GM18873 (cell line): ENCODE measurements around the gene AASS.
"Not testable (repeated sequence)": the region's sequence is repeated elsewhere in the genome, so short reads cannot be mapped to it uniquely, and the experiment has no call there.

Experiments
- ATAC-seq: cut with Tn5 transposase; IDR thresholded peaks from one replicate; pipeline ENCODE4 v1.9.1; 2021; ENCODE audit warnings: mild to moderate bottlenecking, moderate library complexity, moderate number of reproducible peaks; ENCODE audit not compliant: unreplicated experiment, low FRiP score

AASS gene

GRCh38 chr7:122143751-122144711 is at the start of gene AASS:
AASS (minus strand) TSS chr7:122144249; CDS start chr7:122133726, 10,523 bp downstream.
- ATAC-seq, result peak; percentile 100

- no peak for ATAC-seq
Measured at GRCh38 chr7:122188785-122189184, 44.7 kb upstream of the AASS start.

DNA sequence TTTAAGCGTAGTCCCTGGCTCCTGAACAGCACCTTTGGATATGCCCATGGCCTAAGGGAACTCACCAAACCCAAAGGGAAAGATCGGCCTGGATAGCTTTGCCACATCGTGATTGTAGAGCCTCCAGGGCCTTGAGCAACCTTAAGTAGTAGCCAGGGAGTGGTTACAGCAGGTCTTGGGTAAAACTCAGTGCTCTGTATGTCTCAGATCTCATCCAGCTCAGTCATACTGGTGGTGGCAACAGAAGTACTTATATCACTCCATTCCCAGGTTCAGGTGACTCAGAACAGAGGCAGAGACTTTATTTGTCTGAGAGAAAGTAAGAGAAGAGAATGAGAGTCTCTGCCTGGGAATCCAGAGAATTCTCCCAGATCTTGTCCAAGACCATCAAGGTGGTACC is 39.1 kb upstream of the AASS start:
- ATAC-seq, result no peak

DNA sequence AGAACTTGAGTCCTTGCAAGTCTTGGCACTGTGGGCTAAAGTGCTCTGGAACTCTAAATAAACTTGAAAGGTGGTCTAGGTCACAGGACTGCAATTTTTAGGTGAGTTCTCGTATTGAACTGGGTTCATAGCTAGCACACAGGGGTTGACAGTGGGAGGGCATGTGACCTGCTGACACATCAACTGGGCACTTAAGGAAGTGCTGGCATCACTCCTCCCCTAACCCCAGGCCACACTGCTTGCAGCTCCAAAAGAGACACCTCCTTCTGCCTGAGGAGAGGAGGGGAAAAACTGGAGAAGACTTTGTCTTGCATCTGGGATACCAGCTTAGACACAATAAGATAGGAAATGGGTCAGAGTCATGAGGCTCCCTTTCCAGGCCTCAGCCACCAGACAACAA is 38.0 kb upstream of the AASS start:
- ATAC-seq, result no peak

- not testable (repeated sequence) for ATAC-seq
Measured at GRCh38 chr7:122172144-122172543, 28.1 kb upstream of the AASS start.

DNA sequence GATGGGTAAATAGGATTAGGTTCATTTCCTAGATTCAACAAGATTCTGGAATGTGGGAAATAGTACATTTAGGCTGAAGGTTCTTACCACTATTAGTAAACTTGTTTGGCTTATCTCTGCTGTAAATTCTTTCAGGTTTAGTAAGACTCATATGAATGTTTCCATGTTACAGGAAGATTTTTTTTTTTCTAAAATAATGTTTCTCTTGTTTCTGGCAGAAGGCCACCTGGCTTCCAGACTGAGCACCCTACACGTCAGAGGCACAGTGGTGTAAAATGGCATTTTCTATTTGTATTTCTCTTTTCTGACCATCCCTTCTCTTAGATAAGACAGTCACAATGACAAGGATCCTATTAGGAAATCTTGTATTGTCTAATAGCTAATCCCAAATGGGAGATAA is 22.7 kb upstream of the AASS start:
- no peak for ATAC-seq

- ATAC-seq, result no peak
Measured at GRCh38 chr7:122166275-122166674, 22.2 kb upstream of the AASS start.

- ATAC-seq, result no peak
Measured at GRCh38 chr7:122161628-122162027, 17.6 kb upstream of the AASS start.

DNA sequence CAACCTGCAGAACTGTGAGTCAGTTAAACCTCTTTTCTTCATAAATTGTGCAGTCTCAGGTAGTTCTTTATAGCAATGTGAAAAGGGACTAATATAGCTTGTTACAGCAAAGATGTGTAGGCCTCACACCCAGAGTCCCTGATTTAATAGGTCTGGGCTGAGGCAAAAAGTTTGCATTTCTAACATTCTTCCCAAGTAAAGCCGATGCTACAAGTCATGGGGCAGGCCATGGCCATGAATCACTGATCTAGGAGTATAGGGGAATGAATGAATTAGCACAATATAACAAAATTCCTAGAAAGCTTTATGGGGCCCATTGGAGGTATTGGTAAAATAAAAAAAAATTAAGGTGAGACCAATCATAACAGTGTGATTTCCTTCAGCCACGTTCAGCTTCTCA is 11.5 kb upstream of the AASS start:
- ATAC-seq, result no peak

- ATAC-seq, result no peak
Measured at GRCh38 chr7:122148878-122149277, 4.8 kb upstream of the AASS start.

GRCh38 chr7:122148081-122148480 is 4.0 kb upstream of the AASS start:
- ATAC-seq, result no peak

- no peak for ATAC-seq
Measured at GRCh38 chr7:122145937-122146645, 2.0 kb upstream of the AASS start.

- no peak for ATAC-seq
Measured at GRCh38 chr7:122143376-122143750, 686 bp downstream of the AASS start.

DNA sequence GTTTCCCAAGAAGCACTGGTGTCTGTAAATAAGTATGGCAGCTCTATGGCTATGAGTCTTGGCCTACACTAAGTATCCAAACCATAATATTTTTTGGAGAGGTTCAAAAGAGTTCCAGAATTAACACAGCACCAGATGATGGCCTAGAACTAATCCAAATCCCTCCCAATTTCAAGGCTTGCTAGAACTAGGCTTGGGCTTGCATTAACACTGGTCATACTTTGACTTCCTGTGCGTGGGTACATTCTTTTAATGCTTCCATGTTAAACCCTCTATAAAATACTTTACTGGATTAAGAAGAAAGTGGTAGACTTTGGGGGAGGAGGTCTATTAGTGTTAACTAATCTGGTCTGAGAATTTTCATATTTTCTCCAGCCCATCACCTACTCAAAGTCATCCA is 3.1 kb downstream of the AASS start:
- no peak for ATAC-seq

GRCh38 chr7:122137251-122138077 is 6.6 kb downstream of the AASS start:
- no peak for ATAC-seq

DNA sequence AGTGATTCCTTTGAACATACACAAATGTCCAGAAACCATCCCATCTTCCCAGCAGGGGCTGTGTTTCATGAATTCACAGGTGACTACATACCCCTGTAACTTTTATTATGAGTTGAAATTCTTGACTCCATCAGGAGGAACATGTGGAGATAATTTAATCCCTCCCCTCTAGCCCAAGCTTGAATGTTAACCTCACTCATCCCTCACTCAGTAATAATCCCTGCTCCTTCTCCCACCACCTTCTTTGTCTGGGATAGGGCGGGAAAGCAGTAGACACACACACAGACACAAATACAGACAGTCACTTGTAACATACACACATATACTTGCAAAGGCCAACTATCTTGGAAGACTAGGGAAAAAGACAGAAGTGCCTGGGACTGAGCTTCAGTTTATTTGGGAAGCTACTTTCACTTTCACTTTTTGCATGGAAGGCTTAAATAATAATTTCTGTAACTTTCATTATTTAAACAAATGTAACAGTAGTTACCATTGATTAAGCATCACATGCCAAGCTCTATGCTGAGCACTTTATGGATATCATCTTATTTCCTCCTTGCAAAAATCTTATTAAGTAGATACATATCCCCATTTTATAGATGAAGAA is 7.3 kb downstream of the AASS start:
- ATAC-seq, result no peak

- ATAC-seq, result no peak
Measured at GRCh38 chr7:122136078-122136477, 8.0 kb downstream of the AASS start.

GRCh38 chr7:122135275-122135674 is 8.8 kb downstream of the AASS start:
- ATAC-seq, result no peak

GRCh38 chr7:122134793-122135192 is 9.3 kb downstream of the AASS start:
- not testable (repeated sequence) for ATAC-seq

- no peak for ATAC-seq
Measured at GRCh38 chr7:122133477-122133876, 10.6 kb downstream of the AASS start.
